Stomach (tissue), 9 donors: ENCODE measurements around the gene RERE. TPM values are rescaled to one million over a fixed set of nuclear protein-coding genes. Genes with fewer than 3 reads are reported as not detected.
A peak's percentile ranks its signal among the peaks of the same experiment; 100 is the strongest.

ENCODE experiments used
- DNase-seq, 2 donors: peaks; one replicate each; pipeline versions ENCODE4 v3.0.0 to v3.0.0-alpha.2; 2013 to 2019
- H3K27ac ChIP-seq, 5 donors: fragments of 200-600 bp in 4 of 5; sonication (generic) in 4 of 5; one replicate each; pipeline ENCODE4 v1.5.1; 2013 to 2019; ENCODE audit warnings: mild to moderate bottlenecking in 1 of 5, moderate library complexity in 1 of 5
- H3K27me3 ChIP-seq, 3 donors: fragments of 200-600 bp; sonication (generic); one replicate each; pipeline ENCODE4 v1.5.1; 2017 to 2019; ENCODE audit warnings: mixed run types in 1 of 3
- H3K36me3 ChIP-seq, 4 donors: fragments of 200-600 bp; sonication (generic); 1 replicate in 3 of 4; 2 replicates in 1 of 4; pipeline ENCODE4 v1.5.1; 2016 to 2019
- H3K4me1 ChIP-seq, 4 donors: fragments of 200-600 bp; sonication (generic); one replicate each; pipeline ENCODE4 v1.5.1; 2016 to 2019
- H3K4me3 ChIP-seq, 4 donors: fragments of 200-600 bp; sonication (generic) in 3 of 4; one replicate each; pipeline ENCODE4 v1.5.1; 2016 to 2019; ENCODE audit warnings: mild to moderate bottlenecking in 1 of 4
- H3K9me3 ChIP-seq, 4 donors: fragments of 200-600 bp; sonication (generic); one replicate each; pipeline ENCODE4 v1.5.1; 2016 to 2019
- EP300 ChIP-seq: sonication (generic); formaldehyde crosslinking; IDR thresholded peaks from one replicate; pipeline ENCODE4 v1.6.1; 2017; ENCODE audit warnings: antibody characterized with exemption
- POLR2A ChIP-seq, 4 donors: fragments of 450-650 bp; IDR thresholded peaks; one replicate each; pipeline ENCODE4 v1.6.1; 2016; ENCODE audit warnings: antibody characterized with exemption in 4 of 4, control low read depth in 2 of 4, mild to moderate bottlenecking in 1 of 4, moderate library complexity in 1 of 4
- POLR2AphosphoS5 ChIP-seq, 3 donors: sonication (generic); formaldehyde crosslinking; IDR thresholded peaks; one replicate each; pipeline ENCODE4 v1.6.1; 2016; ENCODE audit warnings: antibody characterized with exemption in 3 of 3
- WGBS, 5 donors: extraction: QIAGEN DNeasy Blood & Tissue Kit in 3 of 5; methylation state at CpG; one replicate each; pipeline versions ENCODE4 v1.1.5 to v1.1.7; 2013 to 2018; 5-methylcytosine and 5-hydroxymethylcytosine counted together
- intact Hi-C: fragments of 100-400 bp; cut with DNase I; formaldehyde crosslinking; loops from one replicate; pipeline ENCODE4 v1.15.1; 2023; ENCODE audit warnings: low total_unique reads
- polyA plus RNA-seq, 3 donors: library from polyadenylated mRNA; stranded (reverse); fragments of 200-250 nt; gene quantifications; one replicate each; pipeline ENCODE4 v1.2.3, GENCODE V29; 2013
- total RNA-seq, 5 donors: library from RNA; depleted of rRNA; stranded (reverse); fragments of >200 nt; gene quantifications; one replicate each; pipeline versions ENCODE4 v1.1.0 to v1.2.3, GENCODE V29; 2014 to 2016
- TF ChIP-seq, protein P1 (sequence below), 7 experiments: fragments of 450-650 bp in 4 of 7; fragments of 200-600 bp in 3 of 7; sonication (generic) in 3 of 7; IDR thresholded peaks; one replicate each; pipeline ENCODE4 v1.5.1; 2016 to 2019; ENCODE audit warnings: antibody characterized with exemption in 7 of 7, control low read depth in 2 of 7, mild to moderate bottlenecking in 1 of 7
- donor health status: healthy with polysubstance abuse.
- donor health status: Bipolar disorder and iron deficiency.
- donor health status: healthy.

RERE gene
- total and polyA plus RNA-seq, 8 donors = 15.6 to 198 (median 79.3) TPM

DNA sequence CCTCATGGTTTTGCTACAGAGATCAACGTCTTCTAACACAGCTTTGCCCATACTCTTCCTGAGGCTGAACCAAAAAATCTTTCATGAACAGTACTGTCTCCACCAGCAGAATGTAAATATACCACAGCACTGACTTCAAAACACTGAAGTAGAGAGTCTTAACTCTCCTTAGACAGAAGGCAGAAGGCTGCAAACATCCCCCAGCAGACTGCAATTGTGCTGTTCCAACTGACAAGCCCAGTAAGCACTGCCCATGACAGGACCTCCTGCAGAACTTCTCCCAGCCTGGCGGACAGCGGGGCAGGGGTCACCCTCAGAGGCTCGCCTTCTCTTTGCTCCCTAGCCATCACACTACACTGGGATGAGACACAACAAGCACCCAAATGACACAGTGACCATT is 218.7 kb downstream of the RERE start:
- Histone ChIP-seq H3K4me3 (no peak overlapping the region), H3K9me3 (no peaks in the 10 kb centered on the region), H3K36me3 (no peaks in the 10 kb centered on the region), H3K4me1 (peaks cover 21 to 57% (median 35%) of the 10 kb centered on the region in 4 donors), H3K27me3 (no peaks in the 10 kb centered on the region), H3K27ac (peak overlapping the region in 4 of 5 donors; percentile 5 to 77 (median 76))
- TF ChIP-seq, protein P1, sequence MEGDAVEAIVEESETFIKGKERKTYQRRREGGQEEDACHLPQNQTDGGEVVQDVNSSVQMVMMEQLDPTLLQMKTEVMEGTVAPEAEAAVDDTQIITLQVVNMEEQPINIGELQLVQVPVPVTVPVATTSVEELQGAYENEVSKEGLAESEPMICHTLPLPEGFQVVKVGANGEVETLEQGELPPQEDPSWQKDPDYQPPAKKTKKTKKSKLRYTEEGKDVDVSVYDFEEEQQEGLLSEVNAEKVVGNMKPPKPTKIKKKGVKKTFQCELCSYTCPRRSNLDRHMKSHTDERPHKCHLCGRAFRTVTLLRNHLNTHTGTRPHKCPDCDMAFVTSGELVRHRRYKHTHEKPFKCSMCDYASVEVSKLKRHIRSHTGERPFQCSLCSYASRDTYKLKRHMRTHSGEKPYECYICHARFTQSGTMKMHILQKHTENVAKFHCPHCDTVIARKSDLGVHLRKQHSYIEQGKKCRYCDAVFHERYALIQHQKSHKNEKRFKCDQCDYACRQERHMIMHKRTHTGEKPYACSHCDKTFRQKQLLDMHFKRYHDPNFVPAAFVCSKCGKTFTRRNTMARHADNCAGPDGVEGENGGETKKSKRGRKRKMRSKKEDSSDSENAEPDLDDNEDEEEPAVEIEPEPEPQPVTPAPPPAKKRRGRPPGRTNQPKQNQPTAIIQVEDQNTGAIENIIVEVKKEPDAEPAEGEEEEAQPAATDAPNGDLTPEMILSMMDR (IDR thresholded peaks at IDR 0.05) = no peak
- TF ChIP-seq POLR2A (IDR thresholded peaks at IDR 0.05) (no peak), POLR2AphosphoS5 (IDR thresholded peaks at IDR 0.05) (no peak), EP300 (no peak)
- 49 to 57% (median 55%) methylated on average over 4 of the region's 4 CpGs for WGBS, 5 donors
- intact Hi-C loops = no loop called here
- DNase-seq = peak in 1 of 2 donors; percentile 39

DNA sequence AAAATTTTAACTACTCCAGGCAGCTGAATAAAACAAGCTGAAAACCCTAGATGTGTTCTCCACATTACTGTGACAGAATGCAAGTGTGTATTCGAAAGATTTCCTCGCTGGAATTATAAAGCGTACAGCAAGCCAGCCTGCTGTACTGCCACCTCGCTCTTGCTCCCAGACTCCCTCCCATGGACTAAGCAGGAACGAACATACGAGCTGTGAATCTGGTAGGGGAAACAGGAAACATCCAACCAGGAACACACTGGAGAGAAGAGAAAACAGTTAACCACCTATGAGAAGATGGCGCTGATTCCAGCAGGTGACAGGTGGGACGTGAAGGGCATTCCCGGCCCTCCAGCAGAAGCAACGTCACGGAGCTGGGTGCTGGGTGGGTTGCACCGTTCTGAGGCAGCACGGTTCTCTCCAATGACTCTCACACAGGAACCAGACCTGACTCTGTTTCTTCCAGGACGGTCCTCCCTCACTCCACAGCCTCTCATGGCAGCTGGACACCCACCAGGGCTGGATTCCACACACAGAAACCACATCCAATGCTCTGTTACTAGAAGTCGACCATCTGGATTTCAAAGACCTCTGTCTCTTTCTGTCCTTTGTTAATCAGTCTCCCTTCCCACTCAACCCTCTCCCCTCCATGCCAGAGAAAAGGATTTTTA is 219.2 kb downstream of the RERE start:
- peak; percentile 50 to 88 for DNase-seq
- TF ChIP-seq POLR2AphosphoS5 (IDR thresholded peaks at IDR 0.05) (peak in 1 of 3 donors; percentile 75), POLR2A (IDR thresholded peaks at IDR 0.05) (no peak), EP300 (no peak)
- TF ChIP-seq, protein P1 (IDR thresholded peaks at IDR 0.05) = peak in 5 of 7 experiments; percentile 30 to 48 (median 42)
- Histone ChIP-seq H3K27ac (peak overlapping the region; percentile 40 to 77 (median 76)), H3K27me3 (no peaks in the 10 kb centered on the region), H3K4me1 (peaks cover 21 to 54% (median 35%) of the 10 kb centered on the region in 4 donors), H3K9me3 (no peaks in the 10 kb centered on the region), H3K36me3 (no peaks in the 10 kb centered on the region), H3K4me3 (peak overlapping the region in 3 of 4 donors; percentile 2 to 21 (median 6))
- 20 to 41% (median 26%) methylated on average over 15 of the region's 15 CpGs for WGBS, 5 donors
- intact Hi-C loops = no loop called here

DNA sequence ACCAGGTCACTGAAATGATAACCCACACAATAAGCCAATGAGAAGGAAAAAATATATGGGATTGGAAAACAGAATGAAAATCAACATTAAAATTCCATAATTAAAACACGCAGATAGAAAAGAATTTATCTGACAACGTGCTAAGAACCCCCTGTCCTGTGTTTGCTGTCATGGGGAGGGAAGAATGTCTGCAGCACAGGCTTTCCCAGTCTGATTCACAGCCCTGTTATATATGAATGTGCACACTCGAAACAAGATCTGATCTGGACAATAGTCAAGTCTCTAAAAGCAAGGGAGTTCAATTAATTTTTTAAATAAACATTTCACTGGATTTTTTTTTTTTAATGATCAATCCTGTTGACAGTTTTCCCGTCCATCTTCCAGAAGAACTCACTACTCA is 220.0 kb downstream of the RERE start:
- Histone ChIP-seq H3K9me3 (no peaks in the 10 kb centered on the region), H3K4me1 (peaks cover 21 to 55% (median 33%) of the 10 kb centered on the region in 4 donors), H3K27me3 (no peaks in the 10 kb centered on the region), H3K4me3 (no peak overlapping the region), H3K27ac (peak overlapping the region in 4 of 5 donors; percentile 56 to 77 (median 76)), H3K36me3 (no peaks in the 10 kb centered on the region)
- TF ChIP-seq, protein P1 (IDR thresholded peaks at IDR 0.05) = no peak
- TF ChIP-seq POLR2AphosphoS5 (IDR thresholded peaks at IDR 0.05) (no peak), EP300 (no peak), POLR2A (IDR thresholded peaks at IDR 0.05) (no peak)
- DNase-seq = no peak
- WGBS, 5 donors = 31 to 65% (median 45%) methylated on average over 4 of the region's 4 CpGs
- intact Hi-C loops = no loop called here

DNA sequence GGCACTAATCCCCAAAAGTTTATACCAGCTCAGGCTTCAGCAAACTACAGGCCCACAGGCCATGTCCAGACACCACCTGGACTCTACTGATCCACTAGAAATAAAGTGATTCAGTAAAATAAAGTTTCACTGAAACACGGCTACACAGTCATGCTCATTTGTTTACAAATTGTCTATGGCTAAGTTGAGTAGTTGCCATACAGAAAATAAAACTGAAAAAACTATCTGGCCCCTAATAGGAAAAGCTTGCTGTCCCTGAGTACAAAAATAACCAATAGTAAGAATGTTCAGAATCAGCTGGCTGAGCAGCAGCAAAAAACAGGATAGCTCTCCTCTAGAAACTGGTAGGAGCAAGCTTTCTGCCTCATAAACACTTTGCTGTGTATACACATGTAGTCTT is 221.5 kb downstream of the RERE start:
- no peaks in the 10 kb centered on the region for H3K27me3 ChIP-seq
- H3K9me3 ChIP-seq = no peaks in the 10 kb centered on the region
- intact Hi-C loops = no loop called here
- TF ChIP-seq POLR2AphosphoS5 (IDR thresholded peaks at IDR 0.05) (no peak), EP300 (no peak), POLR2A (IDR thresholded peaks at IDR 0.05) (no peak)
- TF ChIP-seq, protein P1 (IDR thresholded peaks at IDR 0.05) = no peak
- no peaks in the 10 kb centered on the region for H3K36me3 ChIP-seq
- no peak for DNase-seq
- peak overlapping the region in 2 of 5 donors; percentile 2 to 77 for H3K27ac ChIP-seq
- no peak overlapping the region for H3K4me3 ChIP-seq
- WGBS, 5 donors = 16 to 45% (median 36%) methylated on average over 1 of the region's 1 CpG
- peaks cover 21 to 69% (median 35%) of the 10 kb centered on the region in 4 donors for H3K4me1 ChIP-seq
